ENCODE data around the gene CHD8.

GRCh38 chr14:21398901-21399300 lies 57.0 kb downstream of the CHD8 start:
- no peak for TF ChIP-seq CTCF (IDR thresholded peaks at IDR 0.05; ENCODE audit: poor library complexity)
- TF ChIP-seq EZH2 (IDR thresholded peaks at IDR 0.05; ENCODE audit: borderline replicate concordance) = no peak
- no peak for TF ChIP-seq EZH2phosphoT487 (IDR thresholded peaks at IDR 0.05; ENCODE audit: low read depth, severe bottlenecking, unreplicated experiment)
